ENCODE results near the gene RBCK1. TPM values are rescaled to one million over a fixed set of nuclear protein-coding genes. Genes with fewer than 3 reads are reported as not detected.
"Not testable (repeated sequence)": the region's sequence is repeated elsewhere in the genome, so short reads cannot be mapped to it uniquely, and the experiment has no call there.

RBCK1 gene
- total RNA-seq, 1 donor from 2014 or later, result 100 TPM

- POLR2A ChIA-PET, result no interaction called here
- no peak for DNase-seq
- no peaks in the 10 kb centered on the region for H3K9me3 Mint-ChIP-seq
Measured at GRCh38 chr20:373171-373890, 34.8 kb upstream of the RBCK1 start.

GRCh38 chr20:375265-375889, 32.7 kb upstream of the RBCK1 start:
- Mint-ChIP-seq H3K27ac (no peak overlapping the region), H3K36me3 (ENCODE audit: low read depth) (no peaks in the 10 kb centered on the region), H3K27me3 (no peaks in the 10 kb centered on the region), H3K9me3 (no peaks in the 10 kb centered on the region), H3K4me3 (no peak overlapping the region), H3K4me1 (no peaks in the 10 kb centered on the region)
- no peak for DNase-seq
- no peak for TF ChIP-seq CTCF (IDR thresholded peaks at IDR 0.05)
- no peak for ATAC-seq (ENCODE audit: low read depth)
- ChIA-PET POLR2A (no interaction called here), CTCF (no interaction called here)
- intact Hi-C loops (cut with micrococcal nuclease), result no loop called here

More at GRCh38 chr20:373171-373890, 34.8 kb upstream of the RBCK1 start:
- Mint-ChIP-seq H3K27me3 (peaks cover 5% of the 10 kb centered on the region), H3K4me1 (no peaks in the 10 kb centered on the region), H3K4me3 (no peak overlapping the region), H3K27ac (no peak overlapping the region), H3K36me3 (ENCODE audit: low read depth) (no peaks in the 10 kb centered on the region)
- no peak for ATAC-seq (ENCODE audit: low read depth)
- CTCF ChIA-PET, result interaction anchor here (1.2 kb wide), 1 partner anchor 18 kb away, joined by 4 read pairs; no protein-coding TSS in a partner anchor
- intact Hi-C loops (cut with micrococcal nuclease), result no loop called here
- no peak for TF ChIP-seq CTCF (IDR thresholded peaks at IDR 0.05)

DNA sequence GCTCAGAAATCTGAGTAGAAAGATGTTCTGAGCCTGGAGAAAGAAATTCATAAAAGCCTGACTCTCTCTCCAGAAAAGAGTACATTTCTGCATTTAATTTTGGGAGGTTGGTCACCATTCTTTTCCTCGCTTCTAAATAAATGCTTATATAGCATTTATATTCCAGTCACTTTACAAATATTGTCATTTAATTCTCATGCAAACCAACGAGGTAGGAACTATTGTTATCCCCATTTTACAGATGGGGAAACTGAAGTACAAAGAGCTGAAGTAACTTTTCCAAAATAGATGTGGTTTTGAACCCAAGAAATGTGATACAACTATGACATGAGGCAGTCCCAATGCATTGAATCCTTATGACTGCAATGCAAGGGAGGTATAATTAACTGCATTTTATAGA, 32.0 kb upstream of the RBCK1 start:
- no peaks in the 10 kb centered on the region for H3K36me3 Mint-ChIP-seq (ENCODE audit: low read depth)
- H3K4me1 Mint-ChIP-seq, result no peaks in the 10 kb centered on the region
- H3K4me3 Mint-ChIP-seq, result no peak overlapping the region
- intact Hi-C loops (cut with micrococcal nuclease), result no loop called here
- H3K27me3 Mint-ChIP-seq, result no peaks in the 10 kb centered on the region
- ChIA-PET CTCF (no interaction called here), POLR2A (no interaction called here)
- DNase-seq (no peak), ATAC-seq (ENCODE audit: low read depth) (no peak)
- H3K27ac Mint-ChIP-seq, result no peak overlapping the region
- TF ChIP-seq CTCF (IDR thresholded peaks at IDR 0.05), result no peak
- no peaks in the 10 kb centered on the region for H3K9me3 Mint-ChIP-seq

DNA sequence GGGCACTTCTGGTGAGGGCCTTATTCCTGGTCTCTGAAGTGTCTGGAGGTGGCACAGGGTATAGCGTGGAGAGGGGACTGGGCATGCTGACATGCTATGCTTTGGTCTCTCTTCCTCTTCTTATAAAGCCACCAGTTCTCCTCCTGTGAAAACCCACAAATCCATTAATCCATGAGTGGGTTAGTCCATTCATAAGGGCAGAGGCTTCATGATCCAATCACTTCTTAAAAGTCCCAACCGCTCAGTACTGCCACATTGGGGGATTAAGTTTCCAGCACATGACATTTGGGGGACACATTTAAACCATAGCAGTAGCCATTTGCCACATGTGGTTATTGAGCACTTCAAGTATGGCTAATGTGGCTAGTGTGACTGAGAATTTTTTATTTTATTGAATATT, 31.3 kb upstream of the RBCK1 start:
- DNase-seq (no peak), ATAC-seq (ENCODE audit: low read depth) (no peak)
- Mint-ChIP-seq H3K27ac (no peak overlapping the region), H3K36me3 (ENCODE audit: low read depth) (no peaks in the 10 kb centered on the region), H3K4me1 (no peaks in the 10 kb centered on the region), H3K4me3 (no peak overlapping the region), H3K9me3 (no peaks in the 10 kb centered on the region), H3K27me3 (no peaks in the 10 kb centered on the region)
- intact Hi-C loops (cut with micrococcal nuclease), result no loop called here
- no peak for TF ChIP-seq CTCF (IDR thresholded peaks at IDR 0.05)
- ChIA-PET CTCF (no interaction called here), POLR2A (no interaction called here)

GRCh38 chr20:377578-377977, 30.5 kb upstream of the RBCK1 start:
- H3K9me3 Mint-ChIP-seq; H3K27ac Mint-ChIP-seq; H3K4me3 Mint-ChIP-seq; intact Hi-C loops (cut with micrococcal nuclease); ATAC-seq (ENCODE audit: low read depth); H3K27me3 Mint-ChIP-seq; H3K4me1 Mint-ChIP-seq; DNase-seq; H3K36me3 Mint-ChIP-seq (ENCODE audit: low read depth); CTCF ChIA-PET: not testable (repeated sequence)
- POLR2A ChIA-PET, result interaction anchor here (0.7 kb wide), 2 partner anchors 13 to 57 kb away, joined by 4 read pairs; no protein-coding TSS in a partner anchor

Measured in activated B cell treated with CpG ODN at 0.5 μM for 24 hours (primary cell).